Measurements from ENCODE around the gene PDE3A. TPM values are rescaled to one million over a fixed set of nuclear protein-coding genes. Genes with fewer than 3 reads are reported as not detected.

The PDE3A gene
- polyA plus RNA-seq, 1 of the 3 experiments (the other 2 are of a cell fraction): 0.67 TPM

DNA sequence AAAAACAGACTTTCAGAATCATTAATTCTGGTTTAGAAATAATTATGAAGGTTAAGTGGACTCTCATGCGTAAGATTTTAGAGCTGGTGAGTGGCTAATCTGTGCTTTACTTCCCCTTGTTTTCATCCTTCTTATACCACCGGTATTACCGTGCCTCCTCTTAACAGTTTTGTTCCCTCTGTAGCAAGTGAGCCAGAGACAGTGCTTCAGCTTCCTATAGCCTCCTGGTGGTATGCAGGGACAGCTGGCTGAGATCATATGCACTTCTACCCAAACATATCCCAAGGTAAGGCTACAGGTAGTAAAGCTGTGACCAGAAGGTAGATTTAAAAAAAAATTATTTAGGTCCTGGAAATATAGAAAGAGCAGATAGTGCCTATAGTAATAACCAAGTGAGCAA lies 55.2 kb downstream of the PDE3A start:
- WGBS (ENCODE audit: low lambda C conversion rate): 96% methylated on average over 3 of the region's 3 CpGs
- H4K20me1 ChIP-seq (ENCODE audit: insufficient read depth): no peaks in the 10 kb centered on the region
- H3K79me2 ChIP-seq (ENCODE audit: insufficient read depth): peaks cover 23% of the 10 kb centered on the region
- no peaks in the 10 kb centered on the region for H3K9me3 ChIP-seq
- no peaks in the 10 kb centered on the region for H3K9me2 ChIP-seq
- no peaks in the 10 kb centered on the region for H3K27me3 ChIP-seq (ENCODE audit: insufficient read depth)
- ChIA-PET CTCF (no interaction called here), POLR2A (no interaction called here)
- H3K36me3 ChIP-seq (replicated peaks in 1 of 2; ENCODE audit: control insufficient read depth in 1 of 2, insufficient read depth in 2 of 2, low read length in 1 of 2): no peaks in the 10 kb centered on the region
- no peak overlapping the region for H2AFZ ChIP-seq (ENCODE audit: low read depth)
- no peak overlapping the region for H3K4me3 ChIP-seq (ENCODE audit: low read depth in 2 of 2, low read length in 1 of 2)
- no peak overlapping the region for H3K27ac ChIP-seq (ENCODE audit: low read depth in 2 of 2, low read length in 1 of 2)
- no peak overlapping the region for H3K9ac ChIP-seq
- TF ChIP-seq NRF1 (IDR thresholded peaks at IDR 0.05; ENCODE audit: low read depth, low read length) (no peak), POLR2AphosphoS5 (IDR thresholded peaks at IDR 0.05; ENCODE audit: low read depth, low read length) (no peak), REST (IDR thresholded peaks at IDR 0.05; ENCODE audit: low read depth, low read length) (no peak), YY1 (IDR thresholded peaks at IDR 0.05; ENCODE audit: low read depth) (no peak), RXRA (IDR thresholded peaks at IDR 0.05; ENCODE audit: borderline replicate concordance, low read depth) (no peak), RAD21 (IDR thresholded peaks at IDR 0.05; ENCODE audit: low read length) (no peak), GABPA (IDR thresholded peaks at IDR 0.05; ENCODE audit: low read depth) (no peak), CTCF (IDR thresholded peaks at IDR 0.05) (no peak), SIN3A (IDR thresholded peaks at IDR 0.05; ENCODE audit: borderline replicate concordance, low read depth, low read length) (no peak)
- TF ChIP-seq, protein P1, sequence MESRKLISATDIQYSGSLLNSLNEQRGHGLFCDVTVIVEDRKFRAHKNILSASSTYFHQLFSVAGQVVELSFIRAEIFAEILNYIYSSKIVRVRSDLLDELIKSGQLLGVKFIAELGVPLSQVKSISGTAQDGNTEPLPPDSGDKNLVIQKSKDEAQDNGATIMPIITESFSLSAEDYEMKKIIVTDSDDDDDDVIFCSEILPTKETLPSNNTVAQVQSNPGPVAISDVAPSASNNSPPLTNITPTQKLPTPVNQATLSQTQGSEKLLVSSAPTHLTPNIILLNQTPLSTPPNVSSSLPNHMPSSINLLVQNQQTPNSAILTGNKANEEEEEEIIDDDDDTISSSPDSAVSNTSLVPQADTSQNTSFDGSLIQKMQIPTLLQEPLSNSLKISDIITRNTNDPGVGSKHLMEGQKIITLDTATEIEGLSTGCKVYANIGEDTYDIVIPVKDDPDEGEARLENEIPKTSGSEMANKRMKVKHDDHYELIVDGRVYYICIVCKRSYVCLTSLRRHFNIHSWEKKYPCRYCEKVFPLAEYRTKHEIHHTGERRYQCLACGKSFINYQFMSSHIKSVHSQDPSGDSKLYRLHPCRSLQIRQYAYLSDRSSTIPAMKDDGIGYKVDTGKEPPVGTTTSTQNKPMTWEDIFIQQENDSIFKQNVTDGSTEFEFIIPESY (IDR thresholded peaks at IDR 0.05; ENCODE audit: borderline replicate concordance, low read depth): no peak
- no peaks in the 10 kb centered on the region; a peak in 1 of 4 replicates for H3K4me1 ChIP-seq (ENCODE audit: control insufficient read depth in 1 of 2, insufficient read depth in 2 of 2, low read depth in 1 of 2, low read length in 1 of 2)
- H3K4me2 ChIP-seq: no peak overlapping the region
- no peak for DNase-seq
- no peaks in the 10 kb centered on the region for H3F3A ChIP-seq (replicated peaks; ENCODE audit: insufficient read depth)

DNA sequence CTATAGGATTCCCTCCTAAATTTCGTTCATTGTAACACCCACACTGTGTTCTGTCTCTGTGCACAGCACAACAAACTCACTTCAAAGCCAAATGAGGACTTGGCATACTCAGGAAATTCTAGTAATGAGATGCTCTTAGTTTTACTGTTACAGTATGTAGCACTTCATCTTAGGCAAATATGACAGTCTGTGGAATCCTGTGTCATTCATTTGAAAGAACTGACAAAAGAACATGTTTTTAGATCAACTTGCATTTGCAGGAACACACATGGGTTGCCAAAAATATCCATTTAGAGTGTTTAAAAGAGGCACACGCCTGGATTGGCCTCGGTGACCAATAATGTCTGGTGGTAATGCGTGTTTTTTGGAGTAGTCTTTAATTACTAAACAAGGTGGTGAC lies 56.5 kb downstream of the PDE3A start:
- H2AFZ ChIP-seq (ENCODE audit: low read depth): no peak overlapping the region
- H3K4me1 ChIP-seq (ENCODE audit: control insufficient read depth in 1 of 2, insufficient read depth in 2 of 2, low read depth in 1 of 2, low read length in 1 of 2): no peaks in the 10 kb centered on the region; a peak in 1 of 4 replicates
- no peak overlapping the region for H3K4me2 ChIP-seq
- no peaks in the 10 kb centered on the region for H3F3A ChIP-seq (replicated peaks; ENCODE audit: insufficient read depth)
- no peaks in the 10 kb centered on the region for H3K27me3 ChIP-seq (ENCODE audit: insufficient read depth)
- H3K36me3 ChIP-seq (replicated peaks in 1 of 2; ENCODE audit: control insufficient read depth in 1 of 2, insufficient read depth in 2 of 2, low read length in 1 of 2): no peaks in the 10 kb centered on the region
- H3K9me3 ChIP-seq: no peaks in the 10 kb centered on the region
- no peak overlapping the region for H3K4me3 ChIP-seq (ENCODE audit: low read depth in 2 of 2, low read length in 1 of 2)
- 85% methylated on average over 4 of the region's 4 CpGs for WGBS (ENCODE audit: low lambda C conversion rate)
- TF ChIP-seq REST (IDR thresholded peaks at IDR 0.05; ENCODE audit: low read depth, low read length) (no peak), JUND (IDR thresholded peaks at IDR 0.05) (no peak), NRF1 (IDR thresholded peaks at IDR 0.05; ENCODE audit: low read depth, low read length) (no peak), TAF1 (IDR thresholded peaks at IDR 0.05; ENCODE audit: borderline replicate concordance, low read depth, low read length) (no peak), FOSL2 (IDR thresholded peaks at IDR 0.05; ENCODE audit: borderline replicate concordance, low read depth) (no peak)
- no peak overlapping the region for H3K27ac ChIP-seq (ENCODE audit: low read depth in 2 of 2, low read length in 1 of 2)
- DNase-seq: no peak
- POLR2A ChIA-PET: no interaction called here
- no peak overlapping the region for H3K9ac ChIP-seq
- peaks cover 16% of the 10 kb centered on the region for H3K79me2 ChIP-seq (ENCODE audit: insufficient read depth)
- H4K20me1 ChIP-seq (ENCODE audit: insufficient read depth): no peaks in the 10 kb centered on the region
- no peaks in the 10 kb centered on the region for H3K9me2 ChIP-seq
- CTCF ChIA-PET: no interaction called here

Data from SK-N-SH (cell line).